ENCODE results near the gene PARD6B. TPM values are rescaled to one million over a fixed set of nuclear protein-coding genes. Genes with fewer than 3 reads are reported as not detected.
A peak's percentile ranks its signal among the peaks of the same experiment; 100 is the strongest.

The PARD6B gene
- total RNA-seq, 1 experiment from 2014 or later, result 41.3 TPM

- H3K27me3 ChIP-seq (ENCODE audit: insufficient read depth, low read length), result no peaks in the 10 kb centered on the region
- H3K4me1 ChIP-seq (ENCODE audit: control insufficient read depth in 1 of 2, insufficient read depth in 2 of 2, low read length in 2 of 2), result peaks cover 84 to 100% of the 10 kb centered on the region in 2 experiments
- DNase-seq (ENCODE audit: low read depth, low spot score) (no peak), ATAC-seq (no peak)
- no peak overlapping the region for H3K4me3 ChIP-seq (replicated peaks in 1 of 2; ENCODE audit: low read depth in 1 of 2, low read length in 2 of 2)
- H3K4me2 ChIP-seq (ENCODE audit: low read length), result peak overlapping the region; percentile 12; the same call in 1 of the 2 replicates
- POLR2A ChIA-PET, result interaction anchor here (0.8 kb wide), 1 partner anchor 9 kb away, joined by 4 read pairs; no protein-coding TSS in a partner anchor
- BruUV-seq (replicated peaks), result no TSS peak
- H3K36me3 ChIP-seq (ENCODE audit: control insufficient read depth in 1 of 2, insufficient read depth in 2 of 2, low read length in 2 of 2), result peaks cover 18 to 21% of the 10 kb centered on the region in 2 experiments
- intact Hi-C loops (cut with micrococcal nuclease), result no loop called here
- H3K79me2 ChIP-seq (ENCODE audit: insufficient read depth, low read length), result peaks cover 99% of the 10 kb centered on the region
- H4K20me1 ChIP-seq (ENCODE audit: insufficient read depth), result peaks cover 14% of the 10 kb centered on the region; the same call in 1 of the 2 replicates
- no peak overlapping the region for H2AFZ ChIP-seq (ENCODE audit: low read depth, low read length, poor library complexity, severe bottlenecking)
- RAD21 ChIA-PET (ENCODE audit: low non-redundant PET in 1 of 2, low total read pairs in 2 of 2, uncharacterized antibody in 2 of 2, unreplicated experiment in 2 of 2), result no interaction called here
- no peaks in the 10 kb centered on the region for H3K9me2 ChIP-seq (ENCODE audit: insufficient read depth)
- peak overlapping the region; percentile 28; the same call in 1 of the 2 replicates for H3K9ac ChIP-seq (ENCODE audit: low read length)
- TF ChIP-seq EZH2 (IDR thresholded peaks at IDR 0.05) (no peak), YY1 (IDR thresholded peaks at IDR 0.05; ENCODE audit: extremely low read depth, insufficient replicate concordance, low read depth, low read length) (no peak), ZNF274 (IDR thresholded peaks at IDR 0.05; ENCODE audit: low read depth, low read length) (no peak), REST (IDR thresholded peaks at IDR 0.05; ENCODE audit: low read depth) (no peak), FOSL1 (IDR thresholded peaks at IDR 0.05; ENCODE audit: low read depth) (no peak), ELF1 (IDR thresholded peaks at IDR 0.05; ENCODE audit: borderline replicate concordance, low read depth) (no peak), JUND (IDR thresholded peaks at IDR 0.05) (no peak), SIN3A (IDR thresholded peaks at IDR 0.05; ENCODE audit: low read depth) (no peak), SRF (IDR thresholded peaks at IDR 0.05; ENCODE audit: low read depth) (no peak), ZBTB33 (IDR thresholded peaks at IDR 0.05; ENCODE audit: extremely low read depth, insufficient replicate concordance, low read length) (no peak), EGR1 (IDR thresholded peaks at IDR 0.05; ENCODE audit: low read depth) (no peak), MAX (IDR thresholded peaks at IDR 0.05) (no peak), ZFX (IDR thresholded peaks at IDR 0.05) (no peak), POLR2AphosphoS5 (IDR thresholded peaks at IDR 0.05; ENCODE audit: low read depth, low read length) (no peak), EZH2phosphoT487 (IDR thresholded peaks at IDR 0.05; ENCODE audit: borderline replicate concordance) (no peak)
- H3K9me3 ChIP-seq (ENCODE audit: control insufficient read depth in 1 of 2, insufficient read depth in 1 of 2, low read depth in 1 of 2, low read length in 2 of 2), result no peaks in the 10 kb centered on the region
- H3K27ac ChIP-seq (ENCODE audit: low read depth, low read length), result peak overlapping the region; percentile 21; the same call in 1 of the 2 replicates
- CTCF ChIA-PET, result interaction anchor here (4.3 kb wide), 1 partner anchor 12 kb away, joined by 22 read pairs; no protein-coding TSS in a partner anchor
Observed at GRCh38 chr20:50737352-50737751, 6.0 kb downstream of the PARD6B start.

Data from HCT116 (cell line).